HepG2 (cell line): ENCODE results near the gene RAB20. TPM values are rescaled to one million over a fixed set of nuclear protein-coding genes. Genes with fewer than 3 reads are reported as not detected.

Source experiments
- DNMT1 ChIP-seq: sonication (generic); formaldehyde crosslinking; IDR thresholded peaks from 2 replicates; pipeline ENCODE4 v1.5.1; 2020; ENCODE audit warnings: mild to moderate bottlenecking, missing genetic modification reagents
- FOSL1 ChIP-seq: sonication (generic); formaldehyde crosslinking; IDR thresholded peaks from 2 replicates; pipeline ENCODE4 v1.9.0; 2021; ENCODE audit warnings: missing genetic modification reagents, borderline replicate concordance
- GTF2F1 ChIP-seq: fragments of 150-350 bp; IDR thresholded peaks from 2 replicates; pipeline ENCODE4 v1.6.1; 2014; ENCODE audit warnings: low read length
- KLF11 ChIP-seq: IDR thresholded peaks from 2 replicates; pipeline ENCODE4 v1.6.1; 2016; ENCODE audit warnings: missing compliant biosample characterization
- MATR3 ChIP-seq: sonication (generic); formaldehyde crosslinking; IDR thresholded peaks from 2 replicates; pipeline ENCODE4 v1.4.0; 2020; ENCODE audit warnings: missing genetic modification reagents
- MIER2 ChIP-seq: IDR thresholded peaks from 2 replicates; pipeline ENCODE4 v1.6.1; 2016; ENCODE audit warnings: missing biosample characterization, missing genetic modification reagents
- MXI1 ChIP-seq: IDR thresholded peaks from 3 replicates; pipeline ENCODE4 v1.6.1; 2012; ENCODE audit warnings: low read depth, low read length, inconsistent platforms, borderline replicate concordance
- NKX3-1 ChIP-seq: sonication (generic); formaldehyde crosslinking; IDR thresholded peaks from 2 replicates; pipeline ENCODE4 v1.5.0; 2020; ENCODE audit warnings: missing genetic modification reagents
- PHF20 ChIP-seq: sonication (generic); formaldehyde crosslinking; IDR thresholded peaks from 2 replicates; pipeline ENCODE4 v1.5.0; 2020; ENCODE audit warnings: mild to moderate bottlenecking, missing genetic modification reagents
- SAP130 ChIP-seq: IDR thresholded peaks from 2 replicates; pipeline ENCODE4 v1.6.1; 2016; ENCODE audit warnings: low read depth
- SIX4 ChIP-seq: sonication (generic); formaldehyde crosslinking; IDR thresholded peaks from 2 replicates; pipeline ENCODE4 v1.4.0; 2020; ENCODE audit warnings: missing genetic modification reagents
- TCF7 ChIP-seq: sonication (generic); IDR thresholded peaks from 2 replicates; pipeline ENCODE4 v1.6.1; 2016; ENCODE audit warnings: antibody characterized with exemption, low read depth
- XBP1 ChIP-seq: sonication (generic); formaldehyde crosslinking; IDR thresholded peaks from 2 replicates; pipeline ENCODE4 v1.5.0; 2020; ENCODE audit warnings: missing genetic modification reagents
- ZBTB38 ChIP-seq: sonication (generic); formaldehyde crosslinking; IDR thresholded peaks from 2 replicates; pipeline ENCODE4 v1.5.1; 2020; ENCODE audit warnings: mild to moderate bottlenecking, missing genetic modification reagents
- ZMYM3 ChIP-seq: sonication (generic); formaldehyde crosslinking; IDR thresholded peaks from 2 replicates; pipeline ENCODE4 v1.5.1; 2020; ENCODE audit warnings: mild to moderate bottlenecking, missing genetic modification reagents
- ZNF737 ChIP-seq: sonication (generic); formaldehyde crosslinking; IDR thresholded peaks from 2 replicates; pipeline ENCODE4 v1.5.0; 2020; ENCODE audit warnings: missing genetic modification reagents, mild to moderate bottlenecking, borderline replicate concordance
- polyA plus RNA-seq, 8 experiments: library from polyadenylated mRNA; depleted of rRNA in 3 of 8; stranded (reverse) in 7 of 8; unstranded in 1 of 8; fragments of >200 nt; fragmentation: Illumina TruSeq in 4 of 8; extraction: Trizol in 4 of 8; gene quantifications; 2 replicates each; pipeline versions ENCODE4 v1.2.1 to v1.2.3, GENCODE V29; 2011 to 2016; ENCODE audit warnings: low read depth in 4 of 8, missing spikeins in 1 of 8, mixed read lengths in 1 of 8; ENCODE audit not compliant: insufficient read depth in 1 of 8
- total RNA-seq, 5 experiments: library from RNA; depleted of rRNA; stranded (reverse); fragments of >200 nt; fragmentation: Illumina TruSeq; extraction: Trizol; gene quantifications; 2 replicates each; pipeline ENCODE4 v1.2.3, GENCODE V29; 2016; ENCODE audit warnings: low read depth in 1 of 5
- TF ChIP-seq, protein P1 (sequence below), 2 experiments: fragments of 450-650 bp in 1 of 2; sonication (generic) in 1 of 2; formaldehyde crosslinking in 1 of 2; IDR thresholded peaks; 2 replicates each; pipeline versions ENCODE4 v1.6.1 to v1.8.0; 2016 to 2022; ENCODE audit warnings: antibody characterized with exemption in 1 of 2, mild to moderate bottlenecking in 1 of 2, missing genetic modification reagents in 1 of 2
- TF ChIP-seq, protein P2 (sequence below): sonication (generic); formaldehyde crosslinking; IDR thresholded peaks from 2 replicates; pipeline ENCODE4 v1.5.0; 2020; ENCODE audit warnings: mild to moderate bottlenecking, missing genetic modification reagents

RAB20 gene
- total and polyA plus RNA-seq, 2 of the 13 experiments (the other 11 are each of a cell fraction or from before 2014, with no cell fraction given): 15.6 to 30.5 TPM

DNA sequence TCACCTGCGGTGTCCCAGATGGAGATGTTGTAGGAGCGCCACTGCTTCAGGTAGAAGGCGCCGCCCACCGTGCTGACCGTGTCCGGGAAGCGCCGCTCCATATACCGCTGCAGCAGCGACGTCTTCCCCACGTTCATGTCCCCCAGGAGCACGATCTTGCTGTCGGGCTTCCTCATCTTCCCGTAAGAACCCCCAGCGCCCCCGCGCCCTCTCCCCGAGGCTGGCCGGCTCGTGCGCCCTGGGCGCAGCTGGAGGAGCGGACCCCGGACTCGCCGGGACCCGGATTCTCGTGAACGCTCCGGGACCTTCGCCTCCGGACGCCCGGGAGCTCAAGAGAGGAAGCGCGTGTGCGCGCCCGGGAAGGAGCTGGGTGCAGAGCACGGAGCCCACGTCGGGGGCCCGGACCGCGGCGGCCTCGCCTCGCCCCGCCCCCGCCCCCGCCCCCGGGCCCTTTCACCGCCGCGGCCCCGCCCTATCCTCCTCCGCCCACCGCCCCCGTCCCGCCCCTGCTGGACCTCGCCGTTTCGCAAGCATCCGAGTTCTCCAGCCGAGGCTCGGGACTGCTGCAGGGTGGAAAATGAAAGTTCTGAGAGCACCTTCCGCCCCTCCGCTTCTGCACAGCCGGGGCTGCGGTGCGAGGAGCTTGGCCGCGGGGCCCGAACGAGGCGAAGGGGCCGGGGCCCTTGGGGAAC lies at the start of gene RAB20 (continued):
- TF ChIP-seq, protein P1, sequence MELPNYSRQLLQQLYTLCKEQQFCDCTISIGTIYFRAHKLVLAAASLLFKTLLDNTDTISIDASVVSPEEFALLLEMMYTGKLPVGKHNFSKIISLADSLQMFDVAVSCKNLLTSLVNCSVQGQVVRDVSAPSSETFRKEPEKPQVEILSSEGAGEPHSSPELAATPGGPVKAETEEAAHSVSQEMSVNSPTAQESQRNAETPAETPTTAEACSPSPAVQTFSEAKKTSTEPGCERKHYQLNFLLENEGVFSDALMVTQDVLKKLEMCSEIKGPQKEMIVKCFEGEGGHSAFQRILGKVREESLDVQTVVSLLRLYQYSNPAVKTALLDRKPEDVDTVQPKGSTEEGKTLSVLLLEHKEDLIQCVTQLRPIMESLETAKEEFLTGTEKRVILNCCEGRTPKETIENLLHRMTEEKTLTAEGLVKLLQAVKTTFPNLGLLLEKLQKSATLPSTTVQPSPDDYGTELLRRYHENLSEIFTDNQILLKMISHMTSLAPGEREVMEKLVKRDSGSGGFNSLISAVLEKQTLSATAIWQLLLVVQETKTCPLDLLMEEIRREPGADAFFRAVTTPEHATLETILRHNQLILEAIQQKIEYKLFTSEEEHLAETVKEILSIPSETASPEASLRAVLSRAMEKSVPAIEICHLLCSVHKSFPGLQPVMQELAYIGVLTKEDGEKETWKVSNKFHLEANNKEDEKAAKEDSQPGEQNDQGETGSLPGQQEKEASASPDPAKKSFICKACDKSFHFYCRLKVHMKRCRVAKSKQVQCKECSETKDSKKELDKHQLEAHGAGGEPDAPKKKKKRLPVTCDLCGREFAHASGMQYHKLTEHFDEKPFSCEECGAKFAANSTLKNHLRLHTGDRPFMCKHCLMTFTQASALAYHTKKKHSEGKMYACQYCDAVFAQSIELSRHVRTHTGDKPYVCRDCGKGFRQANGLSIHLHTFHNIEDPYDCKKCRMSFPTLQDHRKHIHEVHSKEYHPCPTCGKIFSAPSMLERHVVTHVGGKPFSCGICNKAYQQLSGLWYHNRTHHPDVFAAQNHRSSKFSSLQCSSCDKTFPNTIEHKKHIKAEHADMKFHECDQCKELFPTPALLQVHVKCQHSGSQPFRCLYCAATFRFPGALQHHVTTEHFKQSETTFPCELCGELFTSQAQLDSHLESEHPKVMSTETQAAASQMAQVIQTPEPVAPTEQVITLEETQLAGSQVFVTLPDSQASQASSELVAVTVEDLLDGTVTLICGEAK (IDR thresholded peaks at IDR 0.05): no peak
- TF ChIP-seq, protein P1 (CRISPR knock-in tag; IDR thresholded peaks at IDR 0.05): peak; percentile 60
- TF ChIP-seq NKX3-1 (CRISPR knock-in tag) (no peak; the same call in none of the 2 replicates), MATR3 (CRISPR knock-in tag) (no peak), TCF7 (no peak), FOSL1 (CRISPR knock-in tag) (no peak), KLF11 (CRISPR knock-in tag) (0 out of 2 replicates have a peak, but pooled peaks have one; percentile 52), GTF2F1 (no peak), ZNF737 (CRISPR knock-in tag) (no peak), SIX4 (CRISPR knock-in tag) (no peak), MXI1 (no peak), MIER2 (CRISPR knock-in tag) (no peak), XBP1 (no peak), ZMYM3 (CRISPR knock-in tag) (no peak), PHF20 (CRISPR knock-in tag) (peak; percentile 35; the same call in 1 of the 2 replicates), SAP130 (CRISPR knock-in tag) (peak; percentile 77), DNMT1 (CRISPR knock-in tag) (0 out of 2 replicates have a peak, but pooled peaks have one; percentile 5), ZBTB38 (0 out of 2 replicates have a peak, but pooled peaks have one; percentile 25)
- TF ChIP-seq, protein P2, sequence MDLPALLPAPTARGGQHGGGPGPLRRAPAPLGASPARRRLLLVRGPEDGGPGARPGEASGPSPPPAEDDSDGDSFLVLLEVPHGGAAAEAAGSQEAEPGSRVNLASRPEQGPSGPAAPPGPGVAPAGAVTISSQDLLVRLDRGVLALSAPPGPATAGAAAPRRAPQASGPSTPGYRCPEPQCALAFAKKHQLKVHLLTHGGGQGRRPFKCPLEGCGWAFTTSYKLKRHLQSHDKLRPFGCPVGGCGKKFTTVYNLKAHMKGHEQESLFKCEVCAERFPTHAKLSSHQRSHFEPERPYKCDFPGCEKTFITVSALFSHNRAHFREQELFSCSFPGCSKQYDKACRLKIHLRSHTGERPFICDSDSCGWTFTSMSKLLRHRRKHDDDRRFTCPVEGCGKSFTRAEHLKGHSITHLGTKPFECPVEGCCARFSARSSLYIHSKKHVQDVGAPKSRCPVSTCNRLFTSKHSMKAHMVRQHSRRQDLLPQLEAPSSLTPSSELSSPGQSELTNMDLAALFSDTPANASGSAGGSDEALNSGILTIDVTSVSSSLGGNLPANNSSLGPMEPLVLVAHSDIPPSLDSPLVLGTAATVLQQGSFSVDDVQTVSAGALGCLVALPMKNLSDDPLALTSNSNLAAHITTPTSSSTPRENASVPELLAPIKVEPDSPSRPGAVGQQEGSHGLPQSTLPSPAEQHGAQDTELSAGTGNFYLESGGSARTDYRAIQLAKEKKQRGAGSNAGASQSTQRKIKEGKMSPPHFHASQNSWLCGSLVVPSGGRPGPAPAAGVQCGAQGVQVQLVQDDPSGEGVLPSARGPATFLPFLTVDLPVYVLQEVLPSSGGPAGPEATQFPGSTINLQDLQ: no peak
